HTERT RPE-1 (cell line): ENCODE data around the gene GLUL.
"Not testable (repeated sequence)": the region's sequence is repeated elsewhere in the genome, so short reads cannot be mapped to it uniquely, and the experiment has no call there.

Experiments used
- in situ Hi-C: fragments of 300-500 bp; cut with MboI; formaldehyde crosslinking; loops from 4 replicates; pipeline ENCODE4 v1.14.3; 2020; ENCODE audit warnings: low sequenced_read_pairs

The GLUL gene

GRCh38 chr1:182370532-182370931 is 21.1 kb downstream of the GLUL start:
- in situ Hi-C loops, result no loop called here

DNA sequence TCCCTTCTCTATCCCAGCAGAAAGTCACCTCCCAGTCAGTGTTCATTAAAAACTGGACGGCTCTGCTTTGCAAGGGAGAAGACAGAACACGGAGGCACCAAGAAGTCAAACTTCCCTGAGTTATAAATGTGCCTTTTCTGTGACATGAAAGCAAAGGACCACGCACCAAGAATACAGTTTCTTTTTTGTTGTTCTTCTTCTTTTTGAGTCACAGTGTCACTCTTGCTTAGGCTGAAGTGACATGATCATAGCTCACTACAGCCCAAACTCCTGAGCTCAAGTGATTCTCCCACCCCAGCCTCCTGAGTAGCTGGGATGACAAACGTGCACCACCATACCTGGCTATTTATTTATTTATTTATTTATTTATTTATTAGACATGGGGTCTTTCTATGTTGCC is 22.7 kb downstream of the GLUL start:
- in situ Hi-C loops, result no loop called here

DNA sequence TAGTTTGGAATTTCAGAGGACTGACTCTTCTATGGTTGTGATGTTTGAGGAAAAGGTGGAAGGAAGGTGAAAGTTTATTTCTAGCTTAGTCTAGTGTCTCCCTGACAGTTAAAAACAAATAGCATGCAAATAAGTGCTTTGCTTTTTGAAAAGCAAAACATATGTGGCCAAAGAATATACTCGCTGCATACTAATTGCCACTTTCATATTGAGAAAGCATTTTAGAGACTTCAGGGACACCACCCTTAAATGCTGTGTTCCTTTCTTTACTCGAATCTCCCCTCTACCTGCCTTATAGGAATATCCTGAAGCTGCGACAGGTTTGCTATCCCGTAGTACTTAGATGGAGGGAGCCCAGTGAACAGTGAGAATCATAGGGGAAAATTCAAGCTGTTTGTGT is 23.2 kb downstream of the GLUL start:
- in situ Hi-C loops, result no loop called here

DNA sequence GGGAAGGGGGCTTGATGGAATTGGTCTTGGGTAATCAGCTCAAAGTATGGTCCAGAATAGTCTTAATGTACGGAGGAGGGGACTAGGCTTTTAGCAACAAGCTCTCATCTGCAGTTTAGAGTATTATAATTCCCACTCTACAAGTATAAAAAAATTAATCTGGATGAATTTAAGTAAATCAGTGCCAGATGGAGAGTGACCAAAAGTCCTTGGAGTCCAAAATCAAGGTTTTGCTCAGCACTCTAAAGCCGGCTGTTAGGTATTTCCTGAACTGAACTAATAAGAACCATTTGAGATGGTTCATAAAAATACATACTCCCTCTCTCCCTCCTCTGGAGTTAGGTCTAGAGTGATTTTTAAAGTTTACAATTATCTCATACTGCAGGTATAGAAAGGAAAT is 23.7 kb downstream of the GLUL start:
- in situ Hi-C loops, result no loop called here

DNA sequence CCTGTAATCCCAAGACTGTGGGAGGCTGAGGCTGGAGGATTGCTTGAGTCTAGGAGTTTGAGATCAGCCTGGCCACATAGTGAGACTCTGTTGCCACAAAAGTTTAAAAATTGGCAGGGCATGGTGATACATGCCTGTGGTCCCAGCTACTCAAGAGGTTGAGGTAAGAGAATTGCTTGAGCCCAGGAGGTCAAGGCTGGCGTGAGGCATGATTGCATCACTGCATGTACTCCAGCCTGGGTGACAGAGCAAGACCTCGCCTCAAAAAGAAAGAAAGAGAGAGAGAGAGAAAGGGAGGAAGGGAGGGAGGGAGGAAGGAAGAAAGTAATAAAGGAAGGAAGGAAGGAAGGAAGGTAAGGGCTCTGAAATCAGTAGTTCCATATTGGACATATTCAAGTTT is 25.0 kb downstream of the GLUL start:
- in situ Hi-C loops, result no loop called here

GRCh38 chr1:182359645-182360044 is 31.9 kb downstream of the GLUL start:
- in situ Hi-C loops, result no loop called here

GRCh38 chr1:182357913-182358312 is 33.7 kb downstream of the GLUL start:
- in situ Hi-C loops, result no loop called here

DNA sequence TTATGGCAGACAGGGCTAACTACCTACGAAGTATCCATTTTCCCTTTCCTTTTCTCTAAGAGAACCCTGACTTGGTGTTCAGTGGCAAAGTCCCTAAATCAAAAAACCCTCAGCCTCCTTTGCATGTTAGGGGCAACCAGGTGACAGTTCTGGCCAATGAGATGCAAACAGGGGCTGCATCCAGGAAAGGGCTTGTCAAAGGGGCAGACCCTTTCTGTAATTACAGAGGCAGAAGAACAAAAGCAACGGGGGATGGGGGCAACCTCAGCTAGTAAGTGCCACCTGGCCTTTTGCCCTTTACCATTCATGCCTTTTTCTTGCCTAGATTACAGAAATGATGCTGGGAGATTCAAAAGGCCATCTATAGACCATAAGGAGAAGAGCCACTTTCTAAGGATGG is 34.4 kb downstream of the GLUL start:
- in situ Hi-C loops, result no loop called here

- in situ Hi-C loops, result no loop called here
Observed at GRCh38 chr1:182355723-182356098, 35.9 kb downstream of the GLUL start.

DNA sequence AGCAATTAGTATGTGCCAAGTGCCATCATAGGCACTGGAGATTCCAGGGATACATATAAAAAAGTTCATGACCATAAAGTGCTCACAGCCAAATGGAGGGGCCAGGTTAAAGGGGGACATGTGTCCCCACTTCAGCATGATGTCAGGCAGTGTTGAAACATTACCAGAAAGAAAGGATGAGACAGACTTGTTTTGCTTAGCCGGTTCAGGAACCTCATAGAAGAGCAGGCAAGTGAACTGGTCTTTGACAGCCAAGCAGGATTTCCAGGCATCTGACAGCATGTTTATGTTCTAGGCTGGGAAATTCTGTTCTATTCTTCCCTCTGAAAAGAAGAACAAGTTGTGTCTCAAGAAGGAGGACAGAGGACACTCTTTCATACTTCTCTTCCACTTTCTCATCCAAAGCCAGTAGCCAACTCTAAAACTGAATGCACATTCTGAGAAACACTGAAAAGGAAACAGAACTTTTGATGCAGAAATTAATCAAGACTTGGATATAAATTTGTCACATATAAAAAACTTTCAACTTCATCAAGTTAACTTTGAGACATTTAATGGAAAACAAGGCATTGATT is 39.7 kb downstream of the GLUL start:
- in situ Hi-C loops, result no loop called here

- in situ Hi-C loops, result no loop called here
Observed at GRCh38 chr1:182350839-182351238, 40.8 kb downstream of the GLUL start.

- in situ Hi-C loops, result no loop called here
Observed at GRCh38 chr1:182348961-182349747, 42.4 kb downstream of the GLUL start.

GRCh38 chr1:182347019-182347418 is 44.6 kb downstream of the GLUL start:
- in situ Hi-C loops, result no loop called here

- in situ Hi-C loops, result no loop called here
Observed at GRCh38 chr1:182340233-182341058, 51.1 kb downstream of the GLUL start.

DNA sequence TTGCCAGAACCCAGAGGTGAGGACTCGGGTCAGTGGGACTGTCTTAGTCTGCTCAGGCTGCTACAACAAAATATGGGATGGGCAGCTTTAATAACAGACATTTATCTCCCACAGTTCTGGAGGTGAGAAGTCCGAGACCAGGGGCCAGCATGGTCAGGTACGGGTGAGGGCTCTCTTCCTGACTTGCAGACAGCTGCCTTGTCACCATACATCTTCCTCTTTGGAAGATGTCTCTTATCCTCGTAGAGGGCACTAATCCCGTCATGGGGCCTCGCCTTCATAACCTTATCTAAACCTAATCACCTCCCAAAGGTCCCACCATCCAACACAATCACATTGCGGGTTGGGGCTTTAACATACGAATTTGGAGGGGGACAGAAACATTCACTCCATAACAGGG is 51.9 kb downstream of the GLUL start:
- in situ Hi-C loops, result no loop called here

- in situ Hi-C loops, result no loop called here
Observed at GRCh38 chr1:182338806-182339370, 52.7 kb downstream of the GLUL start.

GRCh38 chr1:182337736-182338571 is 53.6 kb downstream of the GLUL start:
- in situ Hi-C loops, result no loop called here

GRCh38 chr1:182335771-182336566 is 55.6 kb downstream of the GLUL start:
- in situ Hi-C loops, result no loop called here

DNA sequence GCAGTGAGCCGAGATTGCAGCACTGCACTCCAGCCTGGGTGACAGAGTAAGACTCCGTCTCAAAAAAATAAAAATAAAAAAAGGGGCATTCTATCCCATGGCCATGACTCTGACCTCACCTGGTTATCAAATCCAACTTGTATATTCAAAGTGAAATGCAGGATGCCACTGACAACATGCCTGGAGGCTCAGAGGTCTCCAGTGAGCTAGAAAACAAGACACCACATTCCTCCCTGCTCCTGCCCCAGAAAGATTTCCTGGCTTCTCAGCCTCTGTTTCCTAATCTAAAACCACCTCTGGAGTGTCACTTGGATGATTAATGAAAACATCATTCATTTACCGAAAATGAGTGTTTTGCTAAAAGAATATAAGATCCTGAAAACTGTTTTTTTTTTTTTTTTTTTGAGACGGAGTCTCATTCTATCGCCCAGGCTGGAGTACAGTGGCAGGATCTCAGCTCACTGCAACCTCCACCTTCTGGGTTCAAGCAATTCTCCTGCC is 58.5 kb downstream of the GLUL start:
- in situ Hi-C loops, result not testable (repeated sequence)
